GM21786 (cell line): ENCODE data around the gene CLDN9.

Experiments used
- ATAC-seq: cut with Tn5 transposase; IDR thresholded peaks from one replicate; pipeline ENCODE4 v1.9.1; 2021; ENCODE audit not compliant: unreplicated experiment

The CLDN9 gene

DNA sequence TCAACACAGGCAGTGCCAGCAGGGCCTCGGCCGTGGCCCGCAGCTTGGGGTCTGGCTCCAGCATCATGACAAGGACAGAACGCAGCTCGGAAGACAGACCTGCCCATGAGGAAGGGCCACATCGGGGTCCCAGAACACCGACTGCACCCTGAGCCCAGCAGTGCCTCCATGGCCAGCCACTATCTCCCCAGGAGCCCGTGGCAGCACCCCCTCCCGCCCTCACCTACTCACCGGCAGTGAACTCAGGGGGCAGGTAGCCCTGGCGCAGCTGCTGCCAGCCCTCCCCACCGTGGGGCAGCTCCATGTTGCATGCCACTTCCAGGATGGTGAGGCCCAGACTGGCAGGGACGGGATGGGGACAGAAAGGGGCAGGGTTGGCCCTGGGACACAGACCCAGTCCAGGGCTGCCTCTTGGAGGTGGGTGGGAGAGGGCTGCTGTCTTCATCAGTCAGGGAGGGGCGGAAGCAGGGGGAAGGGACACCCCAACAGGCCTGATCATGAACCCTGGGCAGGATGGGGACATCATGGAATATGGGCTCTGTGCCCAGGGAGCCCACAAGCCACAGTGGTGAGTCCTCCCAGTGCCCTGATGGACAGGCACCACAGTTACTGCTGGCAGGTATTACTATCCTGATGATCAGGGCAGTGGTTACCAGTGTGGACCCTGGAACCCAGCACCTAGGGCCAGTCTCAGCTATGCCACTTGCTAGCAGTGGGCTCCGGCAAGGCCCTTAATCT, 38.2 kb upstream of the CLDN9 start:
- ATAC-seq, result no peak

DNA sequence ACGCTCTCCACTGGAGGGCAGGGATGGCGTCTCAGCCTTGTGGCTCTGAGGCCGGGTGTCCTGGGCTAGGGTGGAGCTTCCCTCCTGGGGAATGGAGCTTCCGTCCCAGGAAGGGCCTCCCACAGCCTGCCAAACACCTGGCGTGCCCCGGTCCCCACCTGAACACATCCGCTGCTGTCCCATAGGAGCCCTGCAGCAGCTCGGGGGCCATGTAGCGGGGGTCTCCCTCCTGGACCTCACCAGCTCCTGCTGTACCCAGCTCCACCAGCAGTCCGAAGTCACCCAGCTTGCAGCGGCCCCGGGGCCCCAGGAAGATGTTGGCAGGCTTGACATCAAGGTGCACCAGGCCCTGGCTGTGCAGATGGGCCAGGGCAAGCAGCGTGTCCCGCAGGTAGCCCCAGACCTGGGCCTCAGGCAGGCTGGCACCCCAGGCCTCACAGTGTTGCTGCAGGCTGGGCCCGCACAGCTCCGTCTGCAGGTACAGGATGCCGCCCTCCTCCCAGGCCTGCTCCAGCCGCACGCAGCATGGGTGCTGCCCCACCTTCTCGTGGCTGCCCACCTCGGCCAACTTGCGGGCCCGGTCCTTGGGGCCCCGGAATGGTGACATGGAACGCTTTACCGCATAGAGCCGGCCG, 37.4 kb upstream of the CLDN9 start:
- ATAC-seq, result no peak

DNA sequence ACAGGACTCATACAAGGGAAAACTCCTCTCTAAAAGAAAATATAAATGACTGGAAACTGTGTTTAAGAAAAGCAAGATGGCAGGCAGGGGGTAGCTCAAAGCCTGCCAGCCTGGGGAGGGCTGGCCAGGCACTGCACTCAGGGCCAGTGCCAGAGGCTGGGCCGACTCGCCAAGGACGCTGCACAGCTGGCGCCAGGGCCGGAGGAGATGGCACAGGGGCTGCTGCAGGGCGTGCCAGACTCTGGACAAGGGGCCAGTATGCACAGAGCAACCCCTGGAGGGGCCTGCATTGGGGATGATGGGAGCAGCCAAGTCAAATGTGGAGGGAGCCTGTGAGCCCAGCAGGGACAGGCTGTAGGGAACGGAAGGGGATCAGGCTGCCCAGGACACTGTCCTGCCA, 36.5 kb upstream of the CLDN9 start:
- ATAC-seq, result no peak

DNA sequence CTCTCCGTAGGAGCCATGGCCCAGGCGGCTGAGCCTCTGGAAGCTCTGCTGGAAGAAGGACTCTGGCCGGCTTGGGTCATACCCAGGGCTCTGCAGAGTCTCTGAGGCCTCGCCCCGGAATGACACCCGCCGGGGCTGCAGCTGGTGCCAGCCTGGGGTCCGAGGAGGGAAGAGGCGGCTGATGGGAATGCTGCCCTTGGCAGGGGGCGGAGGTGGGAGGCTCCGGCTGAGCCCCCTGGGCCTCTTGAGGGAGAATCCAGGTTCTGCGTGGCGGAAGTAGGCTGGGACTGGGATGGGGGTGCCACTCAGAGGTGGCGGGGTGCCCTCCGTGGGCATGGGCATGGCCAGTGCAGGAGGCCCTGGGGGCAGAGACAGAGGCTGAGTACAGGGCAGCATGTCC, 36.0 kb upstream of the CLDN9 start:
- ATAC-seq, result no peak

DNA sequence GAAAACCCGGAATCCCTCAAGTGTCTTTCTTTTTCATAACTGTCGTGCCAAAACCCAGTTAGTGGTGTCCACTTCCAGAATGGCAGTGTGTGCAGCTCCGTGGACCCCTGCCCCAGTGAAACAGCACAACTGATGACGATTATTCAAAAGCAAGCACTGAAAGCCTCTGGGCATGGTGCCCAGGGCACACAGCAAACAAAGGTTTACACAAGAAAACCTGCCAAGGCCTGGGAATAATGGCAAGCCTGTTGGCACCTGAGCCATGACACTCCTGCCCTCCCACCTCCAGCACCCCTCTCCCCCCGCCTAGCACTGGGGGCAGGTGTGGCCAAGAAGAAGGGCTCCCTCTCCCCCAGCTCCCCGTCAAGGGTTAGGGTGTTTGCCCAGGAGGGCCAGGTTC, 35.3 kb upstream of the CLDN9 start:
- ATAC-seq, result no peak

DNA sequence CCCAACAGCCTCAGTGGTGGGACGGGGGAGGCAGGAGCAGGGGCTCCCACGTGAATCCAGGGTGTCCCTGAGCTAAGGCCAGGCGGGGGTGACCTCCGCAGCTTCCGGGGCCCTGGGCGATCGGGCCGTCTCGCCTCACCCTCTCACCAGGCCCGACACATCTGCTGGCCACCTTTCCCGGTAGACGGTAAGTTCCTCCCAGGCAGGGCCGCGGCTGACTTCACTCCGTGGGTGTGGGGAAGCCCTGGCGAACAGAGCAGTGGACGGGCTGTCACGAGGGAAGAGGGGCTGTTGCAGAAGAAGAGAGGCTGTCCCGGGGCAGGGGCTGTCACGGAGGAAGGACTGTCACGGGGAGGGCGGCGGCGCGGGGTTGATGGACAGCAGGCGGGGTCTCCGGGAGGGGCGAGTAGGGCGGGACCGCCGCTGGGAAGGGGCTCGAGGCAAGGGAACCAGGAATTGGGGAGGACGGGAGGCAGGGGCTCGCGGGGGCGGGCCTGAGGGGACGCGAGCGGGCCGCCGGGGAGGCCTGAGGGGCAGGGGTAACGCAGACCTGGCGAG, 33.0 kb upstream of the CLDN9 start:
- ATAC-seq, result peak; percentile 2

DNA sequence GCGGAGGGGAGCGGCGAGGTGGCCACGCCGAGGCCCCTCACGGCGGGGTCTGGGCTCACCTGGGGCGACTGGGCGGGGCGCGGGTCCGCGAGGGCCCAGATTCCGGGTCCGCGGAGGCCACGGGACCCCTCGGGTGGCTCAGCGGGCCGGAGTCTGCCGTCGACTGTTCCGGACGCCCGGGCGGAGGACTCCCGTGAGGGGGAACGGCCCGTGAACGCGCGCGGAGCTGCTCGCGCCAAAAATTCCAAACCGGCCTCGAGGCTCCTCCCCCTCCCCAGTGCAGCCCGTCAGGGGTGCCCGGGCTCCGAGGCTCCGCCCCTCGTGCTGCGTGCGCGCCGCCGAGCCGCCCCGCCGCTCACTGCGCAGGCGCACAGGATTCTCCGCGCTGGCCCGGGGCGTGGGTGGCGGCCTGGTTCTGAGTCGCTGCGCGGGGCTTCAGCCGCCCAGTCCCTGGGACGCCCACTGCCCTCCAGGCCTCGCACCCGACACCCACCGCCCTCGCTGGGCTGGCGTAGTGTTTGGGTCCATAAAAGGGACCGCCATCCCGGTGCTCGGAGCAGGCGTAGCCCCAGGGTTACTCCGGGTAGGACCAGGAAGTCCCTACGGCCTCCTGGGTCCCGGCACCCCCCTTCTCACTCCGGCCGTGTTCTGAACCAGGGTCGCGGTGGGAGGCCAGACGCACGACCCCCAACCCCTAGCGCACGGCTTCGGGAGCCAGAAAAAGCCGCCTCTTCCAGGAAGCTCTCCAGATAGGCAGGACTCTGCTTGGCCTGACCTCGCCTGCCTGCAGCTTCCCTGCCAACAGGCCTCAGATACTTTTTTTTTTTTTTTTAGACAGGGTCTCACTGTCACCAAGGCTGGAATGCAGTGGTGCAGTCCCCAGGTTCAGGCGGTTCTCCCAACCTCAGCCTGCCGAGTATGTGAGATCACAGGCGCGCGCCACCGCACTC, 32.2 kb upstream of the CLDN9 start, which contains the start of gene PKMYT1:
TSS of gene PKMYT1 (minus strand) at position 220 of the 950 bp plus-strand sequence. CDS start 789 bp downstream, outside the sequence.
- peak; percentile 65 for ATAC-seq

DNA sequence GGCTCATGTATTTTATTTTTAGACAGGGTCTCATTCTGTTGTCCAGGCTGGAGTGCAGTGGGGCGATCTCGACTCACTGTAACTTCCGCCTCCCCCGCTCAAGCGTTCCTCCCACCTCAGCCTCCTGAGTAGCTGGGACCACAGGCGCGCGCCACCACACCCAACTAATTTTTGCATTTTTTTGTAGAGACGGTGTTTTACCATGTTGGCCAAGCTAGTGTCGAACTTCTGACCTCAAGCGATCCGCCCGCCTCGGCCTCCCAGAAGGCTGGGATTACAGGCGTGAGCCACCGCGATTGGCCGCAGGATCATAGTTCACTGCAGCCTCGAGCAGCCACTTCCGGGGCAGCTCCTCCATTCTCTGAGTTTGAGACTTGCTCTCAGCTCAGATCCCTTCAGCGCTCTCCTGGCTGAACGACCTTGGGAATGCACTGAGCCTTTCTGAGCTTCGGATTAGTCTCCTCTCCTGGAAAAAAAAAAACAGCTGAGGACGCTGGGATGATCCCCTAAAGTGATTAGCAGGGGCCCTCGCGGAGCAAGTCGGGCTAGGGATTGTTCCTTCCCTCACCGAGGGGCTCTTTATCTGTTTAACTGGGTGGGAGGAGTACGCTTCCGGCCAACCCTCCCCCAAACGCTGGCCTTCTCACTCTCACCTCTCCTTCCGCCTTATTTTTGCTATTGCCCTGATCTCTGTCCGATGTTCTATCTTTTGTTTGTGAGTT, 31.4 kb upstream of the CLDN9 start:
- no peak for ATAC-seq

DNA sequence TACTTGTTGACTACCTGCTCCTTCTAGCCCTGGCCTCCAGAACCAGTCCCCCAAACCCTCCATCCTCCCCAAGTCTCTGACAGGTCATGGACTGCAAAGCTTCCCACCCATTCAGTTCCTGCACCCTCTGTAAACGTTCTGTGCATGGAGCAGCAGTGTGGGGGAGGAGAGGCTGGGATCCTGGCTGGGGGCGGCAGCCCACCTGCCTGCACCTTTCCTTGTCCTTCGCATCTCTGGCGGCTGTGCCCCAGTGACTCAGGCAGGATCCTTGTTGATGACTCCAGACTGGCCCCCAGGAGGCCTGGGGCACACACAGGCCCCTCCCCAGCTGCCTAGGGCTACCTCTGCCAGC, 30.8 kb upstream of the CLDN9 start:
- no peak for ATAC-seq

DNA sequence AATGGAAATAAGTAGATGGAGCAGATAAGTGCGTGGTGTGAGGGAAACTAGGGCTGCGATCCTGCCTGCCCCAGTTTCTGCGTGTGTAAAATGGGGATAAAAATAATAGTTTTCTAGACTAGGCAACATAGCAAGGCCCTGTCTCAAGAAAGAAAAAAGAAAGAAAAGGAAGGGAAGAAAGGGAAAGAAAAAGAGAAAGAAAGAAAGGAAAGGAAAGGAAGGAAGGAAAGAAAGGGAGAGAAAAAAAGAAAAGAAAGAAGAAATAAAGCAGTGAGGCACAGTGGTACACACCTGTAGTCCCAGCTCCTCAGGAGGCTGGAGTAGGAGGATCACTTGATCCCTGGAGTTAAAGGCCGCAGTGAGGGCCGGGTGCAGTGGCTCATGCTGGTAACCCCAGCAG, 30.3 kb upstream of the CLDN9 start:
- ATAC-seq, result no peak

DNA sequence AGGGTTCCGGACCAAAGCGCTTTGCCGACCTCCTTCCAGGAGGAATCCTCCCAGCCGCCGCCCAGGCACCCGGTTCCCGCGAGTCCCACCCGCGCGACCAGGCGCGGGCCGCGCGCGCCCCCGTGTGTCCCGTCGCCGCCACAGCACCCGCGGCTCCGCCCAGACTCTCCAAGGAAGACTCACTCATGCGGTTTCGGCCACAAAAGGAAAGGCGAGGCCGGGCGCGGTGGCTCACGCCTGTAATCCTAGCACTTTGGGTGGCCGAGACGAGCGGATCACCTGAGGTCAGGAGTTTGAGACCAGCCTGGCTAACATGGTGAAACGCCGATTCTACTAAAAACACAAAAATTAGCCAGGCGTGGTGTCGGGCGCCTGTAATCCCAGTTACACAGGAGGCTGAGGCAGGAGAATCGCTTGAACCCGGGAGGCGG, 29.0 kb upstream of the CLDN9 start:
- ATAC-seq, result peak; percentile 34

DNA sequence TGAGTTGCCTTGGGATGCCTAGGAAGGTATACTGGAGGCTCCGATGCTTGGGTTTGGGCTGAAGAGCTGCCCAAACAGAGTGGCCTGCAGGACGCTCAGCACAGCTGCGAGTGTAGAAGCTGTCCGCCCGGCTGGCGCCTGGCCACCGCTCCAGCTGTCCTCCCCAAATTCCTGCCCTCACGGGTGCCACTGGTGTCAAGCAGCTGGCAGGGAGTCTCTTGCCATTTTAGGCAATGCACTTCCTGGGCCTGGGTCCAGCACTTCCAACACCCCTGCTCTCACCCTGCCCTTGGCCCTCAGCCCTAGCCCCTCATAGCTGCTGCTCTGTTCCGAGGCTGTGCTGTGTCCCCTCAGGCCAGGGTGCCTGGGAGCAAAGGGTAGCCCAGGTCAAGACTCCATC, 27.3 kb upstream of the CLDN9 start:
- ATAC-seq, result no peak

DNA sequence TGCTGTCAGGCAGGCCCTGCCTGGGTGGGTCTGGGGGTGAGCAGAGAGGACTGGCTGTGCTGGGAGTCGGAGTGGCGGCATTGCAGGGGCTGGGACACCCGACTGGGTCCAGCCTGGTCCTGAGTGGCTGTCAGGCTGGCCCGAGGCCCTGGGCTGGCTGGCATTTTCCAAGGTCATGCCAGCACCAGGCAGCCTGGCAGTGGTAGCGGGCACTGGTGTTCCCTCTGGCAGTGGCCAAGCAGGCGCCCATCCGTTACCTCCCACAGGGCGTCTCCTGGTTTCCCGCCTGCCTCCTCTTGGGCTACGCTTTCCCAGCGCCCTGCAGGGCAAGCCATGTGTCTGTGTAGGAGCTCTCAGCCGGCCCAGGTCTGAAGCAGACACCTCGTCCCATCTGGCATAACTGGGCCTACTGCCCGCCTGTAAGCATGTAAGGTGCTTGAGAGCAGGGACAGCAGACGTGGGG, 26.8 kb upstream of the CLDN9 start:
- no peak for ATAC-seq

DNA sequence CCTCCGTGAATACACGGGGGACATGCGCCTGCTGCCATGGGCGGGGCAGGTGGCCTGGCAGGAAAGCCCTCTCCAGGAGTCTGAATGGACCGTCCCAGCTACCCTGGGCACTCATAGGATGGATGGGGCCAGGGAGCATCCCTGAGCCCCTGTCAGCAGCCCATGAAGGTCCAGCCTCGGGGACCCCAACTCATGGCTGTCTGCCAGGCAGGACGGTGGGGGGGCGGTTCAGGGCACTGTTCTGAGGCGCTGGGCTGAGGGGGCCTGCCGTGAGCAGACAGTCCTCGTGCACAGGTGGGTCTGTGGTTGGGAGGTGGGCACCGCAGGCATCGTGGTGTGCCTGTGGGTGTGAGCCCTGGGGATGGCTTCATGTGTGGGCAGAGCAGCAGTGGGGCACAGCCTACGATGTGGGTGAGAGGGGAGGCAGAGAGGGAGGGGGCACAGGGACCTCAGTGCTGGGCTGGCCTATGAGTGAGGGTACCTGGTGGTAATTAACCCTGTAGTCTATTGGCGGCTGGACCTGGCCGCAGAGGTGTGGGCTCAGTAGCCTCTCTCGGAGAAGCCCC, 26.0 kb upstream of the CLDN9 start:
- ATAC-seq, result no peak

DNA sequence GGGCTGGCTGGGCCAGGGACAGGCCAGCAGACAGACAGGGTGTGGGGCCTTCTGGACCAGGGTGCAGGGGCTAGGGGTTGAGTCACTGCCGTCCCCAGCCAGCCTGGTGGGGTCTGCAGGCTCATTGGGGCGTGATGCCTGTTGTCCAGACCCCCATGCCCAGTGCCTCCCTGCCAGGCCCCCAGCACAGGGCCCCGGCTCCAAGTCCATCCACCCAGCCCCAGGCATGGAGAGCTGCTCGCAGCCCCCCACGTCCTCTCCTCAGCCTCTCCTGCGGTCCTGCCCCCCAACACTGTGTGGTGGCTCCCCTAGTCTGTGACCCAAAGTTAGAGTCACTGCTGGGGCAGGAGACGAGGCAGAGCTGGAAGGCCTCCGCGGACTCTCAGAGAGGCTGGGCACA, 25.4 kb upstream of the CLDN9 start:
- ATAC-seq, result no peak

DNA sequence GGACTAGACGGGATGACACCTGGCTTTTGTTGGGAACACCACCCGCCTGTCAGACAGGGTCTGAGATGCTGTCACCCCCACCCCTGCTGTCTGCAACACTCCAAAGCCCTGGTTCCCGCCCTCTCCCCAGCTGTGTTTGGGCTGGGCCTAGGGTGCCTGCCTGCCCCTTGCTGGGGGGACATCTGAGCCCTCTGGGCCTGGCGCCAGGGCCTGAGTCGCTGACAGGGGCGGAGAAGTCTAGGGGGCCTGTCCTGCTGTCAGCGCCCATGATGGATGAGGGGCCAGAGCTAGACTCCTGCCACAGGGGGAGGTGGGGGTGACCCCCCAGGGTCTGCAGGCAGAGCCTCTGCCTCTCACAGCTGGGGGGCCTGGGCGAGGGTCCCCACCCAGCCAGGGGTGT, 24.9 kb upstream of the CLDN9 start:
- ATAC-seq, result no peak

DNA sequence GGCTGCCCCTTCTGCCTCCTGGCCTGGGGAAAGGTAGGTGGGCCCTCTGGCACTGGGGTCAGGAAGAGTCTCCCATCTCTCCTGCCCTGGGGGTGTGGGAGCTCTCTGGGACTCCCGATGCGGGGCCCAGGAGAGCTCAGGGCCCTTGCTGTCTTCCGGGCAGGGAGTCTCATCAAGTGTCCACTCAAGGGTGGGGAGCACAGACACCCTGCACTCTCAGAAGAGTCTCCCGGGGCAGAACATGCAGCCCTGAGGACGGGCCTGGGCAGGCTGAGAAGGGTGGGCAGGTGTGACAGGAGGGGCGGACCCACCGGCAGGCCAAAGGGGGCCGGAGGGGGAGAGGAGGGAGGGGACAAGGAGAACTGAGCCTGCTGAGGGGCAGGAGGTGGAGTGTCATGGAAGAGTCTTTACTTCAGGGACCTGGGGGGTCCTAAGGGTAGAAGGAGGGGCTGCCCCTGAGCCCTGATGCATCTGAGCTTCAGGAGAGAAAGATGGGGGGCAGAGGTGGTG, 24.1 kb upstream of the CLDN9 start:
- ATAC-seq, result no peak

DNA sequence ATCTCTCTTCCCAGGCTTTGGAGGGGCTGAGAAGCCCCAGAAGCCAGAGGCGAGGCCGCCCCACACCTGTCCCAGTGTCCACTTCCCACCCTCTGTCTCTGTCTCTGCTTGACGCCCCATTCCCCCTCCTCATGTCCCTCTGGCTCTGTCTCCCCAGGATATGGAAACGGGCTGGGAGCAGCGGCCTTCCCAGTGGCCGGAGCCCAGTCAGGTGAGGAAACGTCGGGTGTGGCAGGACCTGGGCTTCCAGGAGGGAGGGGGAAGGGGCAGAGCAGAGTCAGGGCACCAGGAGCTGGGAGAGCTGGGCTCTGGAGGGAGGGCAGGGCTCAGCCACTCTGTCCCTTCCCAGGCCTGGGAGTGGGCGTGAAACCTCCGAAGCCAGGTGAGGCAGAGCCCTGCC, 21.8 kb upstream of the CLDN9 start:
- no peak for ATAC-seq

DNA sequence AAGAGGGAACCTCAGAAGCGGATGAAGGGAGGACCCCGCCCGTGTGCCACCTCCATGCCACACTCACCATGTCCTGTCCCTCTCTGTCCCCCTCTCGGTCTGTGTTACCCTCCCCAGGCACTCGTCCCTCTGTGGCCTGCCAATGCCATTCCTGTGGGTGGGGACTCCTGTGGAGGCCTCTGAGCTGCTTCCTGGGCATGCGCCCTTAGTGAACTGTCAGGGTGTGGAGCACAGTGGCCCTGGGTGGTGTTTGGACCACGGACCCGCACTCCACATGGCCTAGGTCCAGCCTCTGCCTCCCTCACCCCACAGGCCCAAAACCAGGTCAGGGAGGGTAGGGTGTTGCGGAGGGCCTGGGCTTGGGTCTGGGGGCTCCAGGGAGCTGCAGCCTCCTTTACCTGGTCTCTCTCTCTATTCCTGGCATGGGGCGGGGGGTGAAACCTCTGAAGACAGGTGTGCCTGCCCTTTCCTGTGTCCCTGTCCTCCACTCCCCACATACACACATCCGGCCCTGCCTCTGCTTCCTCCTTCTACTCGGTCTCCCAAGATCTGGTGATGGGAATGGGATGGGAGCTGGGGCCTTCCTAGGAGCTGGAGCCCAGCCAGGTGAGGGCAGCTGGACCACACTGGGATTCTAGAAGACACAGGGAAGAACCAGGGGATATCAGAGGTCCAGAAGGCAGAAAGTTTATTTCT, 21.0 kb upstream of the CLDN9 start:
- ATAC-seq, result no peak
